GM19452 (cell line): Measurements from ENCODE around the gene FRZB.

ENCODE experiments used
- ATAC-seq: cut with Tn5 transposase; IDR thresholded peaks from one replicate; pipeline ENCODE4 v1.9.1; 2021; ENCODE audit not compliant: unreplicated experiment

FRZB gene

DNA sequence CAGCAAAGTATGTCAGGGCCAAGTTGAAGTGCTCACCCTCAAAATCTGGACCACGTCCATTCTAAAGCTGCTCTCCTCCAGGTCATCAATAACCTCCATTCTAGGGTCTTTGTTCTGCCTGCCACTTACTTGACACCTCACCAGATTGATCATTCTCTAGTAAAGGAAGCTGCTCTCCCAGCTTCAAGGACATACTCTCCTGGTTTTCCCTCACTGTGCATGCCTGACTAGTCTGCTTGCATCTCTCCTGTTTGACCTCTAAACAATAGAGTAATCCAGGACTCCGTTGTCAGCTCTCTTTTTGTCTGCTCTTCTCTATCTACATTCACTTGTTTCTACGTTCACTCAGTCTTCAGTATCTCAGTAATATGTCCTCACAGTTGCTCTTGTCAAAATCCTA lies 59.1 kb downstream of the FRZB start:
- ATAC-seq: no peak

DNA sequence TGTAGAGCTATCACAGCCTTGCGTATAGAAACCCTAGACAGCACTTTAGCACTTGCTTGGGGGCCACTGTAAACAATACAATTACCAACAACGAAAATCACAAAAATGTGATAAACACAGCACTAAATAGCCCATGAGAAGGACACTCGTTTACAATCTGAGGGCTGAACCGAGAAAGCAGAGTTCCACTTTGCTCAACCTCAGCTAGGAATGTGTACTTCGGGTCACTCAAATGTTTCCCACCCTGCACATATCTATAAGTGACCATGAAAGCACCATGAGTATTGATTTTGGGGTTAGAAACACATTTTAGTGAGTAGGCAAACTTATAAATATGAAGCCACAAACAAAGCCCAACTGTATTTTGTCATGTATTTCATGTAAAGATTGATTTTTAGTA lies 62.3 kb downstream of the FRZB start:
- ATAC-seq: no peak

GRCh38 chr2:182798736-182799135 lies 67.7 kb downstream of the FRZB start:
- no peak for ATAC-seq

DNA sequence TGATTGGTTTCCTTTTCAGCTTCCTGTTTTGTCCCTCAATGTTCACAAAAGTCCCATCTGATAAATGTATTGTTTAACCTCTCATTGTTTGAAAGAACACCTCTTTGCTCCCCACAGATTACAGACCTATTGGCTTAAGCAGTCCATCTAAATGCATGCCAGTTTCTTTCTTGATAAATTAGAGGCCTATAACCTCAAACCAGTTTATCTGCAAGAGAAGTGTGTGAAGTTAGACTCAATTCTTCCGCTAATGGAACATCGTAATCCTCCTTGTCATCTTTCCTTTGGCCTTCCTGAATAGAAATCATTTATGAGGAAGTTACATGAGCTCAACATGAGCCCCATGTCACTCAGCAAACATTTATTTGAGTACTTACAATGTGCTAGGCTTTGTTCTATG lies 74.0 kb downstream of the FRZB start:
- no peak for ATAC-seq

DNA sequence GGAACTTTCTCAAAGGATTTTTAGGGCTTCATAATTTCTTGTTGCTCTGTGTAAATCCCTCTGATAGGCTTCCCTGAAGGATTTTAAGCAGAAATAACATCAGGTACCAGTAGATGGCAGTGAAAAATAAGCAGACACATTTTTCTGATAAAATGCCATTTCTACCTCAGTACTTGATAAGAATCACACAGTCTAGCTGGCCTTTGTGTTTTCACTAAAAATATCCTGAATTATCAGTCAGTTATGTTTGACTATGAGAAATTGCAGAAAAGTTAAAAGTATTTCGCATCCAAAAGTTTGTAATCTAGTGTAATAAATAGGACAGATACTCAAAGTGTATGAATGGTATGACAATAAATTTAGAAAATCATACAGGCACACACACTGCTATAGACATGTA lies 81.7 kb downstream of the FRZB start:
- ATAC-seq: no peak

GRCh38 chr2:182784058-182784706 lies 82.3 kb downstream of the FRZB start:
- ATAC-seq: no peak
